Upper lobe of left lung (tissue), 6 donors: ENCODE results near the gene SEMA7A. TPM values are rescaled to one million over a fixed set of nuclear protein-coding genes. Genes with fewer than 3 reads are reported as not detected.
A peak's percentile ranks its signal among the peaks of the same experiment; 100 is the strongest.

ENCODE experiments used
- ATAC-seq, 2 donors: fragments of 200-7000 bp; cut with Tn5 transposase; one replicate each; pipeline ENCODE4 v1.9.1; 2022; ENCODE audit warnings: mild to moderate bottlenecking in 2 of 2, moderate library complexity in 2 of 2; ENCODE audit not compliant: low FRiP score in 2 of 2
- DNase-seq, 2 donors: peaks; one replicate each; pipeline ENCODE4 v3.0.0-alpha.2; 2019 to 2020
- H3K27ac ChIP-seq, 4 donors: fragments of 200-600 bp; sonication (generic); one replicate each; pipeline ENCODE4 v1.5.1; 2016 to 2019
- H3K27me3 ChIP-seq, 4 donors: fragments of 200-600 bp; sonication (generic); one replicate each; pipeline ENCODE4 v1.5.1; 2017 to 2019
- H3K36me3 ChIP-seq, 4 donors: fragments of 200-600 bp; sonication (generic); one replicate each; pipeline ENCODE4 v1.5.1; 2016 to 2019
- H3K4me1 ChIP-seq, 4 donors: fragments of 200-600 bp; sonication (generic); one replicate each; pipeline ENCODE4 v1.5.1; 2018 to 2019
- H3K4me3 ChIP-seq, 4 donors: fragments of 200-600 bp; sonication (generic); one replicate each; pipeline ENCODE4 v1.5.1; 2017 to 2019; ENCODE audit warnings: mild to moderate bottlenecking in 2 of 4, moderate library complexity in 1 of 4
- H3K9me3 ChIP-seq, 4 donors: fragments of 200-600 bp; sonication (generic); one replicate each; pipeline ENCODE4 v1.5.1; 2018 to 2019
- EP300 ChIP-seq, 4 donors: sonication (generic); formaldehyde crosslinking; IDR thresholded peaks; one replicate each; pipeline ENCODE4 v1.5.1; 2017; ENCODE audit warnings: antibody characterized with exemption in 4 of 4, control low read depth in 2 of 4
- POLR2A ChIP-seq, 4 donors: fragments of 450-650 bp; IDR thresholded peaks; one replicate each; pipeline ENCODE4 v1.5.1; 2016 to 2017; ENCODE audit warnings: antibody characterized with exemption in 4 of 4, mild to moderate bottlenecking in 2 of 4
- POLR2AphosphoS5 ChIP-seq, 2 donors: sonication (generic); formaldehyde crosslinking; IDR thresholded peaks; one replicate each; pipeline ENCODE4 v1.5.1; 2017; ENCODE audit warnings: antibody characterized with exemption in 2 of 2
- WGBS, 2 donors: methylation state at CpG; one replicate each; pipeline ENCODE4 v1.1.5; 2017 to 2018; 5-methylcytosine and 5-hydroxymethylcytosine counted together
- total RNA-seq, 6 donors: library from RNA; depleted of rRNA in 4 of 6; stranded (reverse); fragments of >200 nt in 4 of 6; gene quantifications; one replicate each; pipeline versions ENCODE4 v1.1.0 to v1.2.1, GENCODE V29; 2016 to 2021
- TF ChIP-seq, protein P1 (sequence below), 6 experiments: fragments of 450-650 bp in 4 of 6; fragments of 200-600 bp in 2 of 6; sonication (generic) in 2 of 6; IDR thresholded peaks; one replicate each; pipeline ENCODE4 v1.5.1; 2016 to 2019; ENCODE audit warnings: antibody characterized with exemption in 6 of 6
- donor health status: DM: no; HTN: no; CAD: no; lungs with moderate emphysema.
- donor health status: DM: no; HTN: yes; CAD: no; lungs with severe emphysema.

SEMA7A gene
- total RNA-seq, 6 donors from 2014 or later = 1.0 to 9.1 (median 5.3) TPM

DNA sequence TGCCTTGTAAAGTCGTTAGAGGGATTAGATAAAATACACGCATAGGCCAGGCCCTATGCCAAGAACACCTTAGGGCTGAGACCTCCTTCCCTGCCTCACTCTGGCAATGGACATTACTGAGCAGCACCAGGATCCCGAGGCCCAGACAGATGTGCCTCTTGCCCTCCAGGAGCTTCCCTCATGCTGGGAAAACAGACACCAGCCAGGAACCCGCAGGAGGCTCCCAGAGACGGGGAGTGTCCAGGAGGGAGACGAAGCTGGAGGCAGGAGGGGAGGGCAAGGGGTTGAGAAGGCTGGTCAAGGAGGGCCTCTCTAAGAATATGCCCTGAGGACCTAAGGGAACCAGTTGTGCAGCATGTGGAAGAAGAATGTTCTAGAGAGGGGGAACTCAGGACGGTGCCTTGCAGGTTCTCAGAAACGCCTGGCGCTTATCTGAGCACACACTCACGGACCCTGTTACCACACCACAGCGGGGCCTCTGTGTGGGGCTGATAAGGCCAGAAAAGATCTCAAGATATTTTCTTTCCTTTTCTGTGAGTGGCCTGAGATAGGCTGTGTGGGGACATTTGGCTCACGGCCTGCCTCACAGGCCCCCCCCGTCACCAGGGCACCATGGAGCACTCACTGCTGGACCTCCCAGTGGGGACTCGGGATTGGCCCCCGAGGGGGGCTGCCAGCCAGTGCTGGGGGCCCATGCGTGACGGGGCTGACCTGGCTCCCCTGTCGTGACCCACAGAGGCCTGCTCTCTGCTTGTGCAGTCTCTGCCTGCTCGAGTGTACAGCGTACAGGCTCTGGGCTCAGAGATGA is 44.3 kb downstream of the SEMA7A start:
- peak in 1 of 2 donors; percentile 58 for DNase-seq
- Histone ChIP-seq H3K27me3 (no peaks in the 10 kb centered on the region), H3K36me3 (no peaks in the 10 kb centered on the region), H3K9me3 (no peaks in the 10 kb centered on the region), H3K4me3 (no peak overlapping the region), H3K4me1 (peaks cover 14 to 37% (median 32%) of the 10 kb centered on the region in 4 donors), H3K27ac (peak overlapping the region in 3 of 4 donors; percentile 16 to 55 (median 41))
- WGBS, 2 donors = 46 to 67% methylated on average over 11 to 18 of the region's 20 CpGs
- TF ChIP-seq POLR2AphosphoS5 (IDR thresholded peaks at IDR 0.05) (peak in 1 of 2 donors; percentile 11), EP300 (IDR thresholded peaks at IDR 0.05) (no peak), POLR2A (IDR thresholded peaks at IDR 0.05) (no peak)
- peak in 1 of 2 donors; percentile 56 for ATAC-seq

DNA sequence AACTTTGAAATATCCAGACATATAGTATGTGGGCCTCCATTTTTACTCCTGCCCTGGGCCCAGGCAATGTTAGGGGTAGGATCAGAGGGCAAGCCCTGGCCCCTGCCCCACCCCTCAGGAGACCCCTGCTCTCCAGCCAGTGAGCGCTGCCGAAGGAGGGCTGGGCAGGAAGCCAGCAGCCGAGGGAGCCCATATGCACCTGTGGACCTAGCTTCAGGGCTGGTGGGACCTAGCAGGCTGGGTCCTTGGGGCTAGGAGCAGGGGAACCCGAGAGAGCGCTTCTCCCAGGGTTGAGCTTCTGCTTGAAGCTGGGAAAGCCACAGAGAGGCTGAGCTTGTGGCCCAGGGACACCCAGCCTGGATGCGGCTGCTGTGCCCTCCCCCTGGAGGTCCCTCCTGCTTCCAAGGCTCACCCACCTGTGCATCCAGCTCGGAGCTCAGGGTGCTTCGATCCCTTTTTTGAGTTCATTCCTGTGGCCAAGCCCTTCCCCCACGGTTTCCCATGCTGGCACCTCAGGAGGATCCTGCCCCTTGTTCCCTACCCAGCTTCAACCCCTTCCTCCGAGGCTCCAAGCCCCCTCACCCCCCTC is 45.3 kb downstream of the SEMA7A start:
- DNase-seq = no peak
- peak overlapping the region in 1 of 4 donors; percentile 5 for H3K27ac ChIP-seq
- H3K4me1 ChIP-seq = peaks cover 17 to 43% (median 35%) of the 10 kb centered on the region in 4 donors
- H3K4me3 ChIP-seq = no peak overlapping the region
- no peak for ATAC-seq
- no peaks in the 10 kb centered on the region for H3K27me3 ChIP-seq
- WGBS, 2 donors = 65 to 86% methylated on average over 4 to 10 of the region's 10 CpGs
- TF ChIP-seq POLR2A (IDR thresholded peaks at IDR 0.05) = no peak
- no peak for TF ChIP-seq EP300 (IDR thresholded peaks at IDR 0.05)
- H3K9me3 ChIP-seq = no peaks in the 10 kb centered on the region
- no peaks in the 10 kb centered on the region for H3K36me3 ChIP-seq

DNA sequence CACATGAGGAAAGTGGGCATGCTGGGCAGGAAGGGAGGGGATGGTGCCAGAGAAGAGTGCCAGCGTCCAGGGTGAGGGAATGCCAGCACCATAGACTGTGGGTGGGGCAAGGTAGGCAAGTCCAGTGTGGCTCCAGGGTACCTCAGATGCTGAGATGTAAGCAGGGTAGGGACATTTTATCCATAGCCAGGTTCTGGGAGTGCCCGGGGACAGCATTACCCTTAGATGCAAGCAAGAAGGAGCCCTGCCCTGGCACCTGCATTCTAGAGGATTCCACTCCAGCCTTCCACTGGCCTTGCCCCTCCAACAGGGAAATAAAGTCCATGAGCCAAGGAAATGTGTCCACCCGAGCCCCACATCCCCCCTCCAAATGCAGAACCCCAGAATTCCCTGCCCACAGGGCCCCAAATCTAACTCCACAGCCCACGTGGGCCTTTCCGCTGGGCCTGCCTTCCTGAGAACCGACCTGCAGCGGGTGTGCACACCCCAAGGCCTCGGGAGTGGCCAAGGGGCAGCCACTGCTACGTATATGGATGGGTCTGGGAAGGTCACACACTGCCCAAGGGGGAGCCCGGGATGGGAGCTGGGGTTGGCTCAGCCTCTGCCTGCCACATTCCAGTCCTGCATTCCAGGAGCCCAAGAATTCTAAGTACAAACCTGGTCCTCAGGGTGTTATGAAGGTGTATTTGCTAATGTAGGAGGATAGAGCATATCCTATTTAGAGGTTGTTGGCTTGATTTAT is 46.0 kb downstream of the SEMA7A start:
- DNase-seq (no peak), ATAC-seq (peak in 1 of 2 donors; percentile 3)
- H3K36me3 ChIP-seq = no peaks in the 10 kb centered on the region
- peak overlapping the region; percentile 68 to 87 (median 77) for H3K27ac ChIP-seq
- no peak overlapping the region for H3K4me3 ChIP-seq
- 60 to 80% methylated on average over 3 to 10 of the region's 10 CpGs for WGBS, 2 donors
- peaks cover 17 to 44% (median 35%) of the 10 kb centered on the region in 4 donors for H3K4me1 ChIP-seq
- H3K27me3 ChIP-seq = no peaks in the 10 kb centered on the region
- TF ChIP-seq POLR2AphosphoS5 (IDR thresholded peaks at IDR 0.05) (no peak), POLR2A (IDR thresholded peaks at IDR 0.05) (no peak), EP300 (IDR thresholded peaks at IDR 0.05) (no peak)
- TF ChIP-seq, protein P1, sequence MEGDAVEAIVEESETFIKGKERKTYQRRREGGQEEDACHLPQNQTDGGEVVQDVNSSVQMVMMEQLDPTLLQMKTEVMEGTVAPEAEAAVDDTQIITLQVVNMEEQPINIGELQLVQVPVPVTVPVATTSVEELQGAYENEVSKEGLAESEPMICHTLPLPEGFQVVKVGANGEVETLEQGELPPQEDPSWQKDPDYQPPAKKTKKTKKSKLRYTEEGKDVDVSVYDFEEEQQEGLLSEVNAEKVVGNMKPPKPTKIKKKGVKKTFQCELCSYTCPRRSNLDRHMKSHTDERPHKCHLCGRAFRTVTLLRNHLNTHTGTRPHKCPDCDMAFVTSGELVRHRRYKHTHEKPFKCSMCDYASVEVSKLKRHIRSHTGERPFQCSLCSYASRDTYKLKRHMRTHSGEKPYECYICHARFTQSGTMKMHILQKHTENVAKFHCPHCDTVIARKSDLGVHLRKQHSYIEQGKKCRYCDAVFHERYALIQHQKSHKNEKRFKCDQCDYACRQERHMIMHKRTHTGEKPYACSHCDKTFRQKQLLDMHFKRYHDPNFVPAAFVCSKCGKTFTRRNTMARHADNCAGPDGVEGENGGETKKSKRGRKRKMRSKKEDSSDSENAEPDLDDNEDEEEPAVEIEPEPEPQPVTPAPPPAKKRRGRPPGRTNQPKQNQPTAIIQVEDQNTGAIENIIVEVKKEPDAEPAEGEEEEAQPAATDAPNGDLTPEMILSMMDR (IDR thresholded peaks at IDR 0.05) = no peak
- H3K9me3 ChIP-seq = no peaks in the 10 kb centered on the region

DNA sequence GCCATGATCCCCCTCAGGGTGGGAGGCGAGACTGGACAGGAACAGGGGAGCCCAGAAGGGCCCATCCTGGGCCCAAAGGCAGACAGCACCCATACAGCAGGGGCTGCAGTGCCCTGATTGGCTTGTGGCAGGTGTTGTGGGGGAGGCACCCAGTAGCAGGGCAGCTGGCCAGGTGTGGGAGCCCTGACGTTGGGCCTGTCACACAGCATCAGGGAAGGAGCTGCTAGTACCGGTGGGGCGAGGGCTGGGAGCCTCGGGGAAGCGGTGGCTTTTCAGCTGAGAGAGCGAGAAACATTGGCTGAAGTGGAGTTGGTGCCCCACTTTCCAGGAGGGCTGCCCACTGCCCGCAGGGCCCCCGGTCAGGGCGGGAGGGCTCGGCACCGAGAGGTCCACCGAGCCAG is 46.6 kb downstream of the SEMA7A start:
- H3K9me3 ChIP-seq = no peaks in the 10 kb centered on the region
- H3K36me3 ChIP-seq = no peaks in the 10 kb centered on the region
- ATAC-seq (no peak), DNase-seq (no peak)
- H3K4me1 ChIP-seq = peaks cover 17 to 50% (median 37%) of the 10 kb centered on the region in 4 donors
- WGBS, 2 donors = 80 to 91% methylated on average over 10 to 13 of the region's 13 CpGs
- TF ChIP-seq EP300 (IDR thresholded peaks at IDR 0.05) (no peak), POLR2AphosphoS5 (IDR thresholded peaks at IDR 0.05) (no peak), POLR2A (IDR thresholded peaks at IDR 0.05) (no peak)
- TF ChIP-seq, protein P1 (IDR thresholded peaks at IDR 0.05) = no peak
- H3K27ac ChIP-seq = peak overlapping the region; percentile 68 to 87 (median 77)
- no peaks in the 10 kb centered on the region for H3K27me3 ChIP-seq
- no peak overlapping the region for H3K4me3 ChIP-seq

DNA sequence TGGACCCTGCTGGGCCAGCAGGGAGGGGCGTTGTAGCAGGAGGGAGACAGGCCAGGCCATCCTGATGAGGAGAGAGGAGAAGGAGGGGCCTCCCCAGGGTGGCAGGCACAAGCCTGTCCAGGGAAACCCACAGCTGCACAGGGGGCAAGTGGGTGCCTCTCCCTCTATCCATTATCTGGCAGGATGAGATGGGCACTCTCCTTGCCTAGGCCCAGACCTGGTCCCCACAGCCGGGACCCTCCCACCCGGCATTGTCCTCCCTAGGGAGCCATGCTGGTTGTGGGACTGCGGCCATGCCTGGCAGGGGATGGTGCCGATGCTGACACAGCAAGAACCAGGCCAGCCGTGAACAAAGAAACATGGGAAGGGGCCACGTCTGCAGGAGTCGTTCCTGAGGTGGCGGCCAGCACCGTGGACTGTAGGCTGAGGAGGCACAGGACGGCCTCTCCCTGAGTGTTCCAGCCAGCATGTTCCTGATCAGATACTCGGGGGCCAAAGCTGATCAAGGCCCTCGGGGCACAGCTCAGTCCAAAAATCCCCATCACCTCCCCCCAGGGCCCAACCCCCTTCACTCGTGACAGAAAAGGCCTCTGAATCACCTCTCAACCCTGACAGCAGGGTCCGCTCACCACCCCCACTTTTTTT is 47.1 kb downstream of the SEMA7A start:
- no peak for TF ChIP-seq POLR2AphosphoS5 (IDR thresholded peaks at IDR 0.05)
- TF ChIP-seq, protein P1 (IDR thresholded peaks at IDR 0.05) = no peak

More for the DNA sequence above, 47.1 kb downstream of the SEMA7A start:
- 80 to 93% methylated on average over 1 to 15 of the region's 15 CpGs for WGBS, 2 donors
- Histone ChIP-seq H3K4me3 (no peak overlapping the region), H3K27ac (peak overlapping the region; percentile 68 to 87 (median 77)), H3K27me3 (no peaks in the 10 kb centered on the region), H3K4me1 (peaks cover 17 to 53% (median 39%) of the 10 kb centered on the region in 4 donors), H3K36me3 (no peaks in the 10 kb centered on the region), H3K9me3 (no peaks in the 10 kb centered on the region)
- ATAC-seq = no peak
- peak in 1 of 2 donors; percentile 65 for DNase-seq
